GM21619 (cell line): ENCODE results near the gene FNBP1L.

Experiments used
- ATAC-seq: cut with Tn5 transposase; IDR thresholded peaks from one replicate; pipeline ENCODE4 v1.9.1; 2021; ENCODE audit not compliant: unreplicated experiment

FNBP1L gene

DNA sequence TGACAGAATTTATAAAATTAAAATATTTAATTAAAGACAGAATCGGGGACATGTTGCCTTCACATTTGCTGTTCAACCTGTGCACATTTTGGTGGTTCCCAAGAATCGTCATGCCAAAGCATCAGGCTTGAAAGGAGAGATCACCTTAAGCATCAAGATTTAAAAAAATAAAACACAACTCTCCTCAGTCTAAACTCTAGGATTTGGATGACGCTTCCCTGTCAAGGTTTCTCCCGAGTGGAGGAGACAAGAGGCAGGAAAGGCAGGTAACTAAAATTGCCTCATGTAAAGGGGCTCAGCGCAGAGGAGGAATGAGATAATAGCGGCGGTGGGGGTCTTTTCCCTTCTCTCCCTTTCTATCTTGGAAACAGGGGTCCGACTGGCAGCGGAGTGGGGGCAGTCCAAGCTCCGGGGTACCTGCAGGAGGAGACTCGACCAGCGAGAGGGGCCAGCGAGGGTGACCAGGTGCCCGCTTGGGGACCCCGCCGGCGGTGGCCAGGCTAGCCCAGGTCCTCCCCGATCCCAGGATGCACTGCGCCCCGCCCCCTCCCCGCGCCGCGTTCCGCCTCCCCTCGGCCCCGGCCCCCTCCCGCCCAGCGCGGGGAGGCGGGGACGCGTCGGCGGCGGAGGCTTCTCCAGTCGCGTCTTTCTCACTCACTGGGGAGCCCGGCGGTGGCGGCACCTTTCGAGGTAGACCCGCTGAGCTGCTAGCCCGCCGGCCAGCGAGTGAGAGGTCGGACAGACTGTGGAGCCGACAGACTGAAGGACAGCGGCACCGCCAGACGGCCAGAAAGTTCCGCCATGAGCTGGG is at the start of gene FNBP1L:
TSS of gene FNBP1L (plus strand) at position 638 of the 811 bp plus-strand sequence. CDS start at position 802, 164 bp downstream.
- ATAC-seq, result no peak

DNA sequence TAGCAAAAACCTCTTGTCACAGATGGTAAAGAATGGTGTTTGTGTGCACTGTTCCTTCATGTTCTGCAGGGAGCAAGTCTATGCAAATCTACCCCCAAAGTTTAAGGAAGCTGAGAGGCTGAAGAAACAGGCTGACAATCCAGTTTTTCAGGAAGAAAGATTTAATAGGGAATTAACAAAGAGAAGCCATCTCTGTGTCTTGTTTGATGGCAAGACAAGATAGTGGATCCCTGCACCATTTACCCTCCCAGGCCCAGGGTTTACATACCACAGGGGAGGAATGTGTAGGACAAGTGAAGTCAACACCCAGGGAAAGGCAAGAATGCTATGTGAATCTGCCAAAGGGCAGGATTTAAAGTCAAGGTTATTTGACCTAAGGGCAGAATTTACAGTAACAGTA is 48.1 kb upstream of the FNBP1L start:
- ATAC-seq, result no peak

DNA sequence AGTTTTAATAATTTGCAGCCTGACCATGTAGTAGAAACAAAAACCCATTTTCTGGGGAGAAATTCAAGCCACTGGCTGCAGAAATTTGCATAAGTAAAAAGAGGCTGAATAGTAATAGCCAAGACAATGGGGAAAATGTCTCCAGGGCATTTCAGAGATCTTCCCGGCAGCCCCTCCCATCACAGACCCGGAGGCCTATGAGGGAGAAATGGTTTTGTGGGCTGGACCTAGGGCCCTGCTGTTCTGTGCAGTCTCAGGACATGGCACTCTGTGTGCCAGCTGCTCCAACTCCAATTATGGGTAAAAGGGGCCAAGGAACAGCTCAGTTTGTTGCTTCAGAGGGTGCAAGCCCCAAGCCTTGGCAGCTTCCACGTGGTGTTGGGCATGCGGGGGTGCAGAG is 39.7 kb upstream of the FNBP1L start:
- no peak for ATAC-seq

DNA sequence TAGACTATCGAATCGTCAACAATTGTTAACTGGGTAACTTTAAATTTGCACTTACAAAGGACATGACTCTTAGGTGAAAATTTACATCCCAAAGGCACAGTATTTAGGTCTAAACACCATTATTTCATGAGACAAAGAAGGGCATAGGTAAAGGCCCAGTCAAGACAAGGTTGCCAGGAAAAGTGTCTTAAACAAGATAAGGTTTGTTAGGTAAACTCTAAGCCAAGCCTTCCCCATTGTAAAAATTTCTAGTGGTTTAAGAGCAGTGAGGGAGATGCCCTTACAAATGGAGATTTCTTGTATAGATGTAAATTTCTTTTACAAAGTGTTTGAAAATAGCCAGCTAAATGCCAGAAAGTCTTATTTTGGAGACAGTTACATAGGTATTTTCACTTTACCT is 36.9 kb upstream of the FNBP1L start:
- no peak for ATAC-seq

DNA sequence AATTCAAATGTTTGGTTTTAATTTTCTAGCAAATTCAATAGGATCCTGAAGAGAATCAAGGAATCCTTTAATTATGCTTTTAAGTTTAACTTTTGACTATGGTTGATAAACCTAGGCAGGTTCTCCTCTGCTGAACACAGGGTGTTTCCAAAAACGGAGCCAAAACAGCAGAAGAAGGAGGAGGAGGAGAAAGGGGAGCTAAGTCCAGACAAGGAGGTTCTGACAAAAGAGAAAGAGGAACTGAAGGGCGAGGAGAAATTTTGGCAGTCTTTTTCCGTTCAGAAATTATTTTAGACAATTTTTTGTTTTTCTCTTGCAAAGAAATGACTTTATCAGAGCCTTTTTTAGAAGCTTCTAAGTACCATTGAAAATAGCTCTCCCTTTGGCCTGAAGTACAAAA is 33.2 kb upstream of the FNBP1L start:
- ATAC-seq, result no peak

DNA sequence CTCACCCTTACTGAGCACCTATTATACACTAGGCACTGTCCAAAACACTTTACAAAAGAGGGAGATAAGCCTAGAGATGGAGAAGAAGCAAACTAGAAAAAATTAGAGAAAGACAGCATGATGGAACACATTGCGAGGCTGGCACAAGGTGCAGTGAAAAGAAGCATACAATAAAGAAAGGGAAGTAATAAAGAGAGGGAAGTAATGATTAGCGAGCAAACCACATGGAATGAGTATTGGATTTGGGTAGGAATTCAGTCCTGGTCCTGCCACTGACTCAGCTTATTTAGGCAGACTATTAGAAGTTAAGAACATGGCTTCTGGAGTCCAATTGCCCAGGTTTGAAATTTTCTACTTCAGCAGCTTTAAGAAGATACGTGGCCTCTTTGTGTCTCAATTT is 32.6 kb upstream of the FNBP1L start:
- no peak for ATAC-seq

DNA sequence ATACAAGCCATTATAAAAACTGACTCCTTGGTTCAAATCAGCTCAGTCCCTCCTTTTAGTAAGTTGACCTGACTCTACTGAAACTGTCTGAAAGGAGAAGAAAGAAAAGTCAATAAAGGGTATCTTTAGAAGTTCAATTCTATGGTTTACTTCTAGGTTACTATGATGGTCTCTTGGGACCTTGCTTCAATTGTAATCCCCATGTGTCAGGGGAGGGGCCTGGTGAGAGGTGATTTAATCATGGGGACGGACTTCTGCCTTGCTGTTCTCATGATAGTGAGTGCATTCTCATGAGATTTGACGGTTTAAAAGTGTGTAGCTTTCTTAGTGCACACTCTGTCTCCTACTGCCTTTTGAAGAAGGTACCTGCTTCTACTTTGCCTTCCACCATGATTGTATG is 31.7 kb upstream of the FNBP1L start:
- no peak for ATAC-seq

DNA sequence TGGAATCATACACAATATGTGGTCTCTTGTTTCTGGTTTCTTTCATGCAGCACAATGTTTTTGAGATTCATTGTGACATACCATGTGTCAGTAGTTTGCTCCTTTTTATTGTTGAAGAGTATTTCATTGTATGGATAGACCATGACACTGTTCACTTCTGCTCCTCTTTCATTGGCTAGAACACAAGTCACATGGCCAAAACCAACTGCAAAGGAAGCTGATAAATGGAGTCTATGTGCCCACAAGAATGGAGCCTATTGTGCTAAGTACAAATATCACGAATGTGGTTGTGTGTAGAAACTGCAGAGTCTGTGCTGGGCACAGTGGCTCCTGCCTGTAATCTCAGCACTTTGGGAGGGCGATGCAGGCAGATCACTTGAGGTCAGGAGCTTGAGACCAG is 28.6 kb upstream of the FNBP1L start:
- ATAC-seq, result no peak

DNA sequence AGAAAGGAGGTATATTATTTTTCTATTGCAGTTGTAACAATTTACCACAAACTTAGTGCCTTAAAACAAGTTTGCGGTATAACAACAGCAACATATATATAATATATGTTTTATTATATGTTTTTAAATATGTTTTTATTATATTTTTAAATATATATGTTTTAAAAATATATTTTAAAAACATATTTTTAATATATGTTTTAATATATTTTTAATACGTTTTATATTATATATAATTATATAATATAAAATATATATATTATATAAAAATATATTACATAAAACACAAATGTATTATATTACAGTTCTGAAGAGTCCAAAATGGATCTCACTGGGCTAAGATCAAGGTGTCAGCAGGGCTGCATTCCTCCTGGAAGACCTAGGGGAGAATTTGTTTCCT is 27.5 kb upstream of the FNBP1L start:
- ATAC-seq, result no peak

DNA sequence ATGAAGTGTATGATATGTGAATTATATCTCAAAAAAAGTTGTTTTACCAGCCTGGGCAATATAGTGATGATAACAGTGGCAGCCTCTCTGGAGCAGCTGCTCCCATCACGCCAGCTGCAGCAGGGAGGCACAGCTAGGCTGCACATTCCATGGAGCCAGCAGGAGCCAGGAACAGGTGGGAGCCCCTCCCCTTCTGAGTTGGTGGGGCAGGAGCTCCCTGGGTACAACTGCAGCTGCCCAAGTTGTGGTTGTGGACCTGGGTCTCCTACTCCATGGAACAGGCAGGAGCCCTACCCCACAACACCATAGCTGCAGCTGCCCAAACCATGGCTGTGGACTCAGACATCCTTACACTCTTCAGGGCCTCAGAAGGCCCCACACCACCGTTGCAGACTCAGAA is 21.7 kb upstream of the FNBP1L start:
- no peak for ATAC-seq

DNA sequence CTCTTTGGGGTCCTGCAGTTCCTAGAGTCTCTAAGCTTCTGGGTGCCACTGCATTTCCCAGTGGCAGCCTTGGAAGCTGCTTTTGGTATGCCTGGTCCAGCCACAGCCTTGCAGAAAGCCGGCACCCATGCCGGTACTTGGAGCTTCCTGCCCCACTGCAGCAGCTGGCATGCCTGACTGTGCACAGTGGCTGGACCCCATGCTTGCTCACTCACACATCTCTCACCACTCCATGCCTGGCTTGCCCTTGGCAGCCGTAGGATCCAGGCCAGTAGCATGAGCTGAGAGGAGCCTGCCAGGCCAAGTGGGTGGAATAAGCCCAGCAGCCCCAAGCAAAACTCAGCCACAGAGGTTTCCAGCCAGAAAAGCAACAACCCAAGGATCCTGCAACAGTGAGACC is 20.3 kb upstream of the FNBP1L start:
- no peak for ATAC-seq

DNA sequence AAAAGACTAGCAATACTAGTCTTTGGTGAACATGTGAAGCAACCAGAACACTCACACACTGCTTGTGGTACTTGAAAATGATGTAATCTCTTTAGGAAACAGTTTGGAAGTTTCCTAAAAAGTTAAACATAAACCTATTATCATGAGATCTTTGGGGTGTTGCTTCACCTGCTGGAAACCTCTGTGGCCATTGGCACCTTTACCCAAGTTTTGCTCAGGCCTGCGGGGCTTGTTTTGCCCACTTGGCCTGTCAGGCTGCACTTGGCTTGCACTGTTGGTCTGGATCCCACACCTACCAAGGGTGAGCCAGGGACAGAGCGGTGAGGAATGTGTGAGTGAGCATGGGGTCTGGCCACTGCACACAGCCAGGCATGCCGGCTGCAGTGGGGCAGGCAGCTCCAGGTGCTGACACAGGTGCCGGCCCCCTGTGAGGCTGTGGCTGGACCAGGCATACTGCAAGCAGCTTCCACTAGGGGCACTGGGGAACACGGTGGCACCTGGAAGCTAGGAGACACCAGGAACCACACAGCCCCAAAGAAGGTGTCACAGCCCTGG is 14.4 kb upstream of the FNBP1L start:
- ATAC-seq, result no peak

DNA sequence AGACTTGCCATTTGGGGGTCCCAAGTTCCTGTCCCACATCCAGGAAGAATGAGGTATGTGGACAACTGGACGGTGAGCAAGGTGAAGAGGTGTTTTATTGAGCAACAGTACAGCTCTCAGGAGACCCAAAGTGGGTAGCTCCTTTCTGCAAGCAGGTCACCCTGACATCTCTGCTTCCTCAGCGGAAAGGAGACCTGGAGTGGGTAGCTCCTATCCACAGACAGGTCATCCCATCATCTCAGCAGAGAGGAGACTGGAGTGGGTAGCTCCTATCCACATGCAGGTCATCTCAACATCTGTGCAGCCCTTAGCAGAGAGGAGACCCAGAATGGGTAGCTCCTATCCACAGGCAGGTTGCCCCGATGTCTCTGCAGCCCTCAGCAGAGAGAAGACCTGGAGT is 13.8 kb upstream of the FNBP1L start:
- no peak for ATAC-seq

DNA sequence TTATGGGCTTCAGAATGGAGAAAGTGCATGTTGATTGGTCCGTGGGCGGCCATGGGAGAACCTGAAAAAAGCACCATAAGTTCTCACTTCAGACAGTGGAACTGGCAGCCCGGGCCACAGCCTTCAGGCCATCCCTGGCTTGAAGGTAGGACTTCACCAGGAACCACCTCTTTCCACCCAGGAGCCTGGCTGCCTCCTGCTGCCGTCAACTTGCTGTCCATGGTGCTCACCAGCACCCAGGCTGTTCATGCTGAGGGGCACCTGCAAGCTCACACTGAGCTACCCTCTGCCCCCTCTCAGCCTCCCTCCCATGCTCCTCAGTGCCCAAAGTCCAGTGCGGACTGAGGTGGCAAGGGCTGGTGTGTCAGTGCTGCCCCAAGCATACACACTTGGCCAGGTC is 12.9 kb upstream of the FNBP1L start:
- no peak for ATAC-seq

DNA sequence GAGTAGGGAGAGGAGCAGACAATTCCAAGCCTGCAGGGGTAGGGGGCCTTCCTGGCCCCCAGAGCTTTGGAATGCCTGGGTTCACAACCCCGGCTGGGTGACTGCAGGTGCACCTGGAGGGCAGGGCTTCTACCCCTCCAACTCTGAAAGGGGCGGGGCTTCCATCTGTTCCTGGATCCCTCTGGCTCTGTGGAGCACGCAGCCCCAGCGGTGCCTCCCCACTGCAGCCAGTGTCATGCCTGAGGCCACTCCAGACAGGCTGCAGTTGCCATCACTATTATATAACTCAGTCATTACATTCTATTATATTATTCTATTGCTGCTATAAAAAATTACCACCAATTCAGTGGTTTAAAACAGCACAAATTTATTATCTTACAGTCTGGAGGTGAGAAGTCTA is 12.5 kb upstream of the FNBP1L start:
- ATAC-seq, result no peak

DNA sequence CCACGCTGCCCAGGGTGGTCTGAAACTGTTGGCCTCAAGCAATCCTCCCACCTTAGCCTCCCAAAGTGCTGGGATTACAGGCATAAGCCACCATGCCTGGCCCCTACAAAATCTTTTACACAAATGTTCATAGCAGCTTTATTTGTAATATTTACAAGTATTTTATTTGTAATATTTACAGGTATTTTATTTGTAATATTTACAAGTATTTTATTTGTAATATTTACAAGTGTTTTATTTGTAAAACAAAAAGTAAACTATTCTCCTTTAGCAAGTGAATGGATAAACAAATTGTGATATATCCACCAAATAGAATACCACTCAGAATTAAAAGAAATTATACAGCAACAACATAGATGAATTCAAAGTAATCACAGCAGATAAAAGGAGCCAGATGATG is 11.4 kb upstream of the FNBP1L start:
- ATAC-seq, result no peak

DNA sequence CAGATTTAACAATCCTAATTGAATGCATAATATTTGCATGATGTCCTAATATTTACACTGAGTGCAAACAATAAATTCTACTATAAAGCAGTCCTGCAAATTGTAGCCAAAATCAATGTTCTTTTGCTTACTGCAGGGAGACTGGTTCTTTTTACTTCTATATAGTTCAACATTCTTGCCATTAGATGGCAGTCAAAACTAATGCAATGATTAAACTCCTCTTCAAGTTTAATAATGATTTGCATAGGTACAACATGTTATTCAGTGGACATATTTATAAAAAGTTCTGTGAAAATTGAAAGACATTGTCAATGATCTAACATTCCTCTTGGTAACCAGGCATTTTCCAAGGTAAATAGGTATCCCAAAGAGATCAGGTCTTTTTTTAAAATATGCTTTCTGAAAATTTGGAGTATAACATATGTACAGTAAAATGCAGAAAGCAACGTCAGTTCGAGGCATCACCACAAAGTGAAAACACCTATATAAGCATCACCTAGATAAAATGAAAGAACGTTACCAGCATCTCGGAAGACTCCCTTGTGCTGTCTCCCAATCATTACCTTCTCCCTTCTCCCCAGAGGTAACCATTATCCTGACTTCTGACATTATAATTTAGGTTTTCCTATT is 9.8 kb upstream of the FNBP1L start:
- no peak for ATAC-seq

DNA sequence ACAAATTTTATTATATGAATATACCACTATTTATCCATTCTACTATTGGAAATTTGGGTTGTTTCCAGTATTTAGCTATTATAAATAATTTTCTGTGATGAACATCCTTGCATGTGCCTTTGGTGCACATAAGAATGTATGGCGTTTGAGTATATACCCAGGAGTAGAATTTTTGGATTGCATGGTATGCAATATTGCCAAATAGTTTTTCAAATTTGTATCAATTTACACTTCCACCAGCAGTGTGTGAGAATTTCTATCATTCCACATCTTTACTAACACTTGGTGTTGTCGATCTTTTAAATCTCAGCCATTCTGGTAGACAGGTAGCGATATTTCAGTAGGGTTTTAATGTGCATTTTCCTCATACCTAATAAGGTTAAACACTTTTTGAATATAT is 9.2 kb upstream of the FNBP1L start:
- no peak for ATAC-seq

DNA sequence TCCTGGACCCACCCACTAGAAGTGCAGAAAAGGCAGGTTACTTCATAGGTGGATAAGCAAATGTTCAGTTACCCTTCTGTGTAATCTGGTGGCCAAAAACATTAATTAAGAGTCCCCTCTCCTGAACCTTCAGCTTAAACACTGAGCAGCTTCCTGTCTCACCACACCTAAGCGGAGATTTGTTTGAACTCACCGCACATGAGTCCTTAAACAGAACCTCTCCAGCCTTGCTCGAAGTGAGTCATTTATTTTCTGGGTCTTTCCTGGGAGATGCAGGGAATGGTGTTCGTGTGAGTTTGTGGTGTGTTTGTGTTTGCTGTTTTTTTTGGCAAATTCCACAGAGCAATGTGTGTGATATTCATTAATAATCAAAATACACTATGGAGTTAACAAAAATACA is 7.6 kb upstream of the FNBP1L start:
- no peak for ATAC-seq

DNA sequence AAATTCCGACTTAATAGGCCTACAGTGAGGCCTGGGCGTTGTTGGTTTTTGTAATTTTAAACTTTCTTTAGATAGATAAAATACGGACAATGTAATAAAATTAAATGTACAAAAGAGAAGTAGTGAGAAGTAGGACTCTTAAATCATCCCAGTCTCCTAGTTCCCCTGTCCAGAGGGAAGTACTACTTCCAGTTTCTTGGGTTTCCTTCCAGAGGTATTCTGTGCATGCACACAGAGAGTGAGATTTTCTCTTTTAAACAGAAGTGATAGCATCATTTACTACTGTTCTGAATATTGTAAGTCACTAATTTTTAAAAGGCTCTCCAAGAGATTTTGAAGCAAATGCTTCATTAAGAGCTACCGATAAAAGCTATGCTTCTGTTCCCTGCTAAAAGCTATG is 7.2 kb upstream of the FNBP1L start:
- ATAC-seq, result no peak

DNA sequence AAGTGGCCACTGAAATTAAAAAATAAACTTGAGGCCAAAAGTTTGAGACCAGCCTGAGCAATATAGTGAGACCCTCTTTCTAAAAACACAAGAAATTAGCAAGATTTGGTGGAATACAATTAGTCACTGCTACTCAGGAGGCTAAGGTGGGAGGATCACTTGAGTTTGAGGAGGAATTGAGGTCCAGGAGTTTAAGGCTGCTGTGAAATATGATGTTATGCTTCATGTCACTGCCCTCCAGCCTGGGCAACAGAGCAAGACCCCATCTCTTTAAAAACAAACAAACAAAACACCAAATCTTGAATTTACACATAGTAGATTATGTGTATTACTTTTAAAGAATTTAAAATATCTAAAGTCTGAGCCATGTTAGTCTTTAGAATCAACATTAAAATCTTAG is 6.3 kb upstream of the FNBP1L start:
- ATAC-seq, result no peak

DNA sequence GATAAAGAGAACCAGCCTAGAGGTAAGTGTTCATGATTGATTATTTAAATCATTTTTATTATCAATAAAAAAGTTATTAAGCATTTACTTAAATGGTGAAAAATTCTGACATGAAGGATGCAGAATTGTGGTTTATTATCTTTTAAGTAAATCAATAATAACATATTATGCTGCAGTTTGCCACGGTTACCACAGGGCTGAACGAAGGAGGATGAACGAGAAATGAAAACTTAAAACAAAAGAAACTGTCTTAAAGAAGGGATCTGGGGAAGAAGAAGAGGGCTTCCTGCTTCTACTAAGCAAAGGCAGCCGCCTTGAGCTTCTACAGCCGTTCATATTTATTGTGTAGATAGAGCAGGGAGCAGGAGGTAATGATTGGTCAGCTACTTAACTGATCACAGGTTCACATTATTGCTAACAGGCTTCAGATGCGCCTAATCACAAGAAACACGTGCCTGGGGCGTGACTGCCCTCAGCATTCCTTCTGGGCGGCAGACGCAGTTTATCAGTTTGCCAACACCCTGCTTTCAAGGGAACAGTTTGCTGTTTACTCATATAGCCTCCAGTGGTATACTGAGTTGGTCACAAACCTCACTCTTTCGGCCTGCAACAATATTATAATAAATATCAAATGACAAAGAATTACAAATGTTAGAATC is 5.8 kb upstream of the FNBP1L start:
- no peak for ATAC-seq
